ENCODE data around the gene PRKAB1. TPM values are rescaled to one million over a fixed set of nuclear protein-coding genes. Genes with fewer than 3 reads are reported as not detected.

PRKAB1 gene
- total RNA-seq, 1 donor from 2014 or later: 68.3 TPM

DNA sequence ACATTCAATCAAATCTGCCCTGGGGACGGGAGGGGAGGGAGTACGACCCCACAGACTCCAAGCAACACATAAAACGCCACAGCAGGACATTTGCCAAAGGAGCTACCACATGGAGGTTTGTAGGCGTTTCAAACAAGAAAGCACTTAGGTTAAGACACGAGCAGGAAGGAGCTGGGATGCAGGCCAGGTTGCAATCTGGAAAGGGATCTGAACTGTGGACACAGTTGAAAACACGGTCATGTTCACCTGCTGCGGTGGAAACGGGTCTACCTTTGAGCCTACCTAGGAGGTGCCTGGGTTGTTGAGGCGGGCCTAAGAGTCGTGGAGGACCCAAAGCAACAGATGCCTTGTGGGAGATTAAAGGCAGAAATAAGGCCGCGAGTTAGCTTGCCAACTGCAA lies 18.4 kb downstream of the PRKAB1 start:
- Histone ChIP-seq H3K4me3 (no peak overlapping the region), H3K36me3 (peaks cover 0 to 3% of the 10 kb centered on the region in 2 donors), H3K4me1 (peaks cover 16% of the 10 kb centered on the region), H3K27me3 (no peaks in the 10 kb centered on the region), H3K27ac (no peak overlapping the region), H3K9me3 (no peaks in the 10 kb centered on the region)
- intact Hi-C loops (cut with DNase I): no loop called here
- TF ChIP-seq CTCF (IDR thresholded peaks at IDR 0.05) (no peak), POLR2A (IDR thresholded peaks at IDR 0.05) (no peak), POLR2AphosphoS5 (IDR thresholded peaks at IDR 0.05; ENCODE audit: insufficient read depth in 1 of 2, low read depth in 1 of 2) (no peak)
- DNase-seq (ENCODE audit: extremely low spot score in 2 of 2): no peak

- Histone ChIP-seq H3K27me3 (no peaks in the 10 kb centered on the region), H3K27ac (no peak overlapping the region), H3K4me3 (no peak overlapping the region), H3K36me3 (no peaks in the 10 kb centered on the region), H3K4me1 (peaks cover 17% of the 10 kb centered on the region), H3K9me3 (no peaks in the 10 kb centered on the region)
- intact Hi-C loops (cut with DNase I): no loop called here
- no peak for TF ChIP-seq POLR2A (IDR thresholded peaks at IDR 0.05)
- no peak for DNase-seq (ENCODE audit: extremely low spot score in 2 of 2)
These were observed 18.8 kb downstream of the PRKAB1 start for GRCh38 chr12:119686776-119687175.

- intact Hi-C loops (cut with DNase I): no loop called here
- Histone ChIP-seq H3K27ac (no peak overlapping the region), H3K27me3 (no peaks in the 10 kb centered on the region), H3K4me1 (peaks cover 23% of the 10 kb centered on the region), H3K9me3 (no peaks in the 10 kb centered on the region), H3K36me3 (no peaks in the 10 kb centered on the region), H3K4me3 (no peak overlapping the region)
- TF ChIP-seq POLR2A (IDR thresholded peaks at IDR 0.05): no peak
- TF ChIP-seq CTCF (IDR thresholded peaks at IDR 0.05): no peak
- TF ChIP-seq POLR2AphosphoS5 (IDR thresholded peaks at IDR 0.05; ENCODE audit: insufficient read depth in 1 of 2, low read depth in 1 of 2): no peak
- DNase-seq (ENCODE audit: extremely low spot score in 2 of 2): no peak
These were observed 19.5 kb downstream of the PRKAB1 start for GRCh38 chr12:119687406-119687805.

- no peak overlapping the region for H3K27ac ChIP-seq
These were observed 19.9 kb downstream of the PRKAB1 start for GRCh38 chr12:119687879-119688278.

DNA sequence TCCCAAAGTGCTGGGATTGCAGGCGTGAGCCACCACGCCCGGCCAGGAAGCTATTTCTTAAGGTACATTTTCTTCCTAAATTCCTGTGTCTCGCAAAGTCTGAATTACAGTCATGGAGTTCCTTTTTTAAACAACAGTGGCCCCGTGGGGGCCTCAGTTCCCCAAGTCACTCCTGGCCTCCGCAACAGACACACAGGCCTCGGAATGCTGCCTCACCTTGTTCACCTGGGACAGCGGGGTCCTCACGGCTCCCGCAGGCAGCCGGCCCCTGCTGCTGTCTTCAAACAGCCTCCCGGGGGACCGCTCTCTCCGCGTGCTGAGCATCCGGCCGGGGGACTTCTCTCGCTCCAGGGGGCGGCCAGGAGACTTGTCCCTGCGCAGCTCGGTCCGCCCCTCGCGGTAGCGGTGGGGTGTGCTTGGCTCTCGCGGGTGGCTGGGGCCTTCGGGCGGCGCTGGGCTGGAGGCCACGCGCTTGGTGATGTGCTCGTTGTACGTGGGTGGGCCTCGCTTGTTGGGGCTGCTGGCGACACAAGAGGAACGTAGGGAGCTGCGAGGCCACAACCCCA lies 22.1 kb downstream of the PRKAB1 start:
- TF ChIP-seq CTCF (IDR thresholded peaks at IDR 0.05): no peak
- TF ChIP-seq POLR2A (IDR thresholded peaks at IDR 0.05): no peak
- no peak for TF ChIP-seq POLR2AphosphoS5 (IDR thresholded peaks at IDR 0.05; ENCODE audit: insufficient read depth in 1 of 2, low read depth in 1 of 2)

More at GRCh38 chr12:119687879-119688278, 19.9 kb downstream of the PRKAB1 start:
- Histone ChIP-seq H3K36me3 (no peaks in the 10 kb centered on the region), H3K4me1 (peaks cover 25% of the 10 kb centered on the region), H3K9me3 (no peaks in the 10 kb centered on the region), H3K4me3 (no peak overlapping the region), H3K27me3 (no peaks in the 10 kb centered on the region)
- TF ChIP-seq CTCF (IDR thresholded peaks at IDR 0.05) (no peak), POLR2AphosphoS5 (IDR thresholded peaks at IDR 0.05; ENCODE audit: insufficient read depth in 1 of 2, low read depth in 1 of 2) (no peak), POLR2A (IDR thresholded peaks at IDR 0.05) (no peak)
- no peak for DNase-seq (ENCODE audit: extremely low spot score in 2 of 2)
- intact Hi-C loops (cut with DNase I): no loop called here

More for the DNA sequence above, 22.1 kb downstream of the PRKAB1 start:
- H3K27ac ChIP-seq: no peak overlapping the region
- DNase-seq (ENCODE audit: extremely low spot score in 2 of 2): no peak
- intact Hi-C loops (cut with DNase I): no loop called here
- no peaks in the 10 kb centered on the region for H3K27me3 ChIP-seq
- no peaks in the 10 kb centered on the region for H3K36me3 ChIP-seq
- peaks cover 19% of the 10 kb centered on the region for H3K4me1 ChIP-seq
- H3K4me3 ChIP-seq: no peak overlapping the region
- H3K9me3 ChIP-seq: no peaks in the 10 kb centered on the region

All from vagina (tissue), 2 donors.